GM12875 (cell line): ENCODE data around the gene GOLM1.

Source experiments
- H3K4me3 ChIP-seq: one replicate; pipeline ENCODE4 v1.5.1; 2011; ENCODE audit warnings: low read depth, low read length, control low read depth
- TF ChIP-seq, protein P1 (sequence below): IDR thresholded peaks from 2 replicates; pipeline ENCODE4 v1.5.1; 2011; ENCODE audit warnings: low read depth, mild to moderate bottlenecking, control low read depth, inconsistent platforms, low read length, moderate library complexity, borderline replicate concordance; ENCODE audit not compliant: insufficient read depth

The GOLM1 gene

DNA sequence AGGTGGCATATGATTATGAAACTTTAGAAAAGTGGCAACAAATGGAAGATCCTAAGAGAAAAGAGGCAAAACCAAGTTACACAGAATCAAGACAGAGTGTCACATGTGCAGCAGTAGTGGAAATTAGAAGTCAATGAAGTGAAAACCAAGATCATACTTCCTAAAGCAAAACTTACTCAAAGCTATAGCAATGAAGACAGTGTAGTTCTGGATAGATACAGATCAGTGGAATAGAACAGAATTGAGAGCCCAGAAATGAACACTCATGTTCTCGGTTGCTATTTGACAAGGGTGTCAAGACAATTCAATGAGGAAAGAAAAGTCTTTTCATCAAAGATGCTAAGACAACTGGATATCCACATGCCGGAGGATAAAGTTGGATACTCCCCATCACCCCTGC, 114.9 kb downstream of the GOLM1 start:
- H3K4me3 ChIP-seq = no peak overlapping the region
- TF ChIP-seq, protein P1, sequence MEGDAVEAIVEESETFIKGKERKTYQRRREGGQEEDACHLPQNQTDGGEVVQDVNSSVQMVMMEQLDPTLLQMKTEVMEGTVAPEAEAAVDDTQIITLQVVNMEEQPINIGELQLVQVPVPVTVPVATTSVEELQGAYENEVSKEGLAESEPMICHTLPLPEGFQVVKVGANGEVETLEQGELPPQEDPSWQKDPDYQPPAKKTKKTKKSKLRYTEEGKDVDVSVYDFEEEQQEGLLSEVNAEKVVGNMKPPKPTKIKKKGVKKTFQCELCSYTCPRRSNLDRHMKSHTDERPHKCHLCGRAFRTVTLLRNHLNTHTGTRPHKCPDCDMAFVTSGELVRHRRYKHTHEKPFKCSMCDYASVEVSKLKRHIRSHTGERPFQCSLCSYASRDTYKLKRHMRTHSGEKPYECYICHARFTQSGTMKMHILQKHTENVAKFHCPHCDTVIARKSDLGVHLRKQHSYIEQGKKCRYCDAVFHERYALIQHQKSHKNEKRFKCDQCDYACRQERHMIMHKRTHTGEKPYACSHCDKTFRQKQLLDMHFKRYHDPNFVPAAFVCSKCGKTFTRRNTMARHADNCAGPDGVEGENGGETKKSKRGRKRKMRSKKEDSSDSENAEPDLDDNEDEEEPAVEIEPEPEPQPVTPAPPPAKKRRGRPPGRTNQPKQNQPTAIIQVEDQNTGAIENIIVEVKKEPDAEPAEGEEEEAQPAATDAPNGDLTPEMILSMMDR = no peak

DNA sequence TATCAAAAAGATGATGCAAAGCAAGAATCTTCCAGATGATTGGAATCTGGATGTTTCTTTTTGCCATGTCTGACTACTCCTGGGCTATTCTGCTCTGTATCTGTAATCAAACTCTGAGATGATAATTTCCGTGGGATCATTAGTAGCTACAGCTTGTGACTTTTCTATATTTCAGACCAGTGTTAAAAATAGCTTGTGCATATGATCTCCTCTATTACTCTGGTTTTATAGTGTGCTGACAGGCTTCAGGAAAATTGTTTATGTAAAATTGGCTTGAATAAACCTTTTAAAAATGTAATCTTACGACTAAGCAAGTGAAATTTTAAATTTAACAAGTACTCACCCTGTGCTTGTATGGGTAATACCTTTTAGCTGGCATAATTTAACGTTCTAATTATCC, 118.0 kb downstream of the GOLM1 start:
- no peak overlapping the region for H3K4me3 ChIP-seq
- TF ChIP-seq, protein P1 = no peak

DNA sequence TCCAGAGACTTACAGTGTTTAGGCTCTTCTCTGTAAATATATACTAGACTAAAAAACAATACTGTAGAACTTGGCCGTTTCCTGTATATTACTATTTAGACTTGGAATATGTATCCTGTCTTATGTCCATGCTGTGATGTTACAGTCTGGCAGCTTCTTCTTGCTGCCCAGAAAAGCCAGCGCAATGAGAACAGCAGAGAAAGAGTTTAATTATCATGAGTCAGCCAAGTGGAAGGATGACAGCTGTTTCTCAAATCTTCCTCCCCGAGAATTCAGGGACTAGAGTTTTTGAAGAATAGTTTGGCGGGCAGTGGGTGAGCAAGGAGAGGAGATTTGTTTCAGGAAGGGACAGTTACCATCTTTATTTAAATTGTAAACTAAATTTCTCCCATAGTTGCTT, 120.9 kb downstream of the GOLM1 start:
- TF ChIP-seq, protein P1 = no peak
- H3K4me3 ChIP-seq = no peak overlapping the region
